Measurements from ENCODE around the gene STAB2.

GRCh38 chr12:103547376-103547775 lies 39.7 kb upstream of the STAB2 start:
- TF ChIP-seq CTCF (IDR thresholded peaks at IDR 0.05): no peak
- TF ChIP-seq POLR2AphosphoS5 (IDR thresholded peaks at IDR 0.05): no peak
- no peak for TF ChIP-seq POLR2A (IDR thresholded peaks at IDR 0.05)
- TF ChIP-seq EP300 (IDR thresholded peaks at IDR 0.05): no peak
